HG03439 (cell line): Measurements from ENCODE around the gene ZC3H6.
"Not testable (repeated sequence)": the region's sequence is repeated elsewhere in the genome, so short reads cannot be mapped to it uniquely, and the experiment has no call there.

ENCODE experiments used
- ATAC-seq: cut with Tn5 transposase; IDR thresholded peaks from one replicate; pipeline ENCODE4 v1.9.1; 2021; ENCODE audit warnings: mild to moderate bottlenecking, moderate library complexity; ENCODE audit not compliant: unreplicated experiment

The ZC3H6 gene

GRCh38 chr2:112321375-112322320 lies 46.3 kb downstream of the ZC3H6 start:
- ATAC-seq = no peak

GRCh38 chr2:112322919-112323318 lies 47.5 kb downstream of the ZC3H6 start:
- no peak for ATAC-seq

- ATAC-seq = no peak
These were observed 56.8 kb downstream of the ZC3H6 start for GRCh38 chr2:112332123-112332696.

GRCh38 chr2:112335600-112335999 lies 60.2 kb downstream of the ZC3H6 start:
- no peak for ATAC-seq

GRCh38 chr2:112339986-112340385 lies 64.6 kb downstream of the ZC3H6 start:
- ATAC-seq = no peak

GRCh38 chr2:112340475-112341267 lies 65.3 kb downstream of the ZC3H6 start:
- no peak for ATAC-seq

GRCh38 chr2:112342067-112342550 lies 66.7 kb downstream of the ZC3H6 start:
- ATAC-seq = no peak

- ATAC-seq = no peak
These were observed 68.6 kb downstream of the ZC3H6 start for GRCh38 chr2:112343827-112344585.

GRCh38 chr2:112345030-112346027 lies 69.9 kb downstream of the ZC3H6 start:
- ATAC-seq = no peak

- ATAC-seq = not testable (repeated sequence)
These were observed 76.9 kb downstream of the ZC3H6 start for GRCh38 chr2:112352292-112352691.

GRCh38 chr2:112352809-112353603 lies 77.6 kb downstream of the ZC3H6 start:
- not testable (repeated sequence) for ATAC-seq

GRCh38 chr2:112354335-112354734 lies 78.9 kb downstream of the ZC3H6 start:
- ATAC-seq = not testable (repeated sequence)

- ATAC-seq = not testable (repeated sequence)
These were observed 84.7 kb downstream of the ZC3H6 start for GRCh38 chr2:112360055-112360454.
